Choroid plexus epithelial cell (primary cell): ENCODE measurements around the gene ILRUN.
"Not testable (repeated sequence)": the region's sequence is repeated elsewhere in the genome, so short reads cannot be mapped to it uniquely, and the experiment has no call there.

Source experiments
- DNase-seq: peaks from one replicate; pipeline ENCODE4 v3.0.0-alpha.2; 2010; ENCODE audit warnings: low read depth
- H3K4me3 ChIP-seq: 2 replicates; pipeline ENCODE4 v1.5.1; 2011; ENCODE audit warnings: low read depth, mild to moderate bottlenecking, control low read depth, low read length, moderate library complexity
- CTCF ChIP-seq: conservative IDR thresholded peaks from 2 replicates; pipeline ENCODE4 v1.5.1; 2011; ENCODE audit warnings: low read depth, mild to moderate bottlenecking, control low read depth, inconsistent platforms, low read length, moderate library complexity

The ILRUN gene

DNA sequence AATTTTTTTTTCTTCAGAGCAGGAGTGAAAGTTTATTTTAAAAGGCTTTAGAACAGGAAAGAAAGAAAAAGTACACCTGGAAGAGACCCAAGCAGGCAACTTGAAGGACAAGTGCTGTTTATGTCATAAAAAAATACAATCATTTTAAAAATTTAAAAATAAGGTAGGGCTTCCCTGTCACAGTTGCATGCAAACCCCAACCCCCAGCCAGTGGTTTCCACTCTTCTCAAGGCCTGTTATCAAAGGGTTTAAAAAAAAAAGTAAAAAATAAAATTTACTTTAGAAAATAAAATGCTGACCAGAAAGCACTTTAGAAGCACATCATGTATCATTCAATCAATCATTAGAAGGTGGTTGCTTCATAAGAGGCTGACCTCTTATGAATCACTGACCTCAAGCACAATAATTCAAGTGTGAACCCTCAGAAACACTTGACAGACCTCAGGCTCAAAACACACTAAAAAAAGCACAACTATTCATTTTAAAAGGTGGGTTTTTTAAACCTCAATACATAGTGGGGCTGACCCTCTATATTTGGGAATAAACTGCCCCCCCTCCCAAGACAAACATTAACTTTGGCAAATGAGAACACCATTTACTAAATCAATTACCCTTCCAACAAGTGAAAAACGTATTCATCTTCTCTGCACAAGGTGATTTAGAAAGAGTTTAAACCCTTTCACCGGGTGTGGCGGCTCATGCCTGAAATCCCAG, 15.6 kb downstream of the ILRUN start:
- TF ChIP-seq CTCF, result no peak
- no peak overlapping the region for H3K4me3 ChIP-seq
- peak; percentile 33 for DNase-seq

DNA sequence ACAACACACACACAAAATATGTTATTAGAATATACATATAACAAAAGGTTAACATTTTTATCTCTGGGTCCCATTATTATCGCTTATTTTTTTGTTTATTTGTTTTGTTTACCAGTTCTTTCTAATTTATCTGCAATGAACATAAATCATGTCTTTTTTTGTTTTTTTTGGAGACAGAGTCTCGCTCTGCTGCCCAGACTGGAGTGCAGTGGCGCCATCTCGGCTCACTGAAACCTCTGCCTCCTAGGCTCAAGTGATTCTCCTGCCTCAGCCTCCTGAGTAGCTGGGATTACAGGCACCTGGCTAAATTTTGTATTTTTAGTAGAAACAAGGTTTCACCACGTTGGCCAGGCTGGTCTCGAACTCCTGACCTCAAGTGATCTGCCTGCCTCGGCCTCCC, 16.3 kb downstream of the ILRUN start:
- H3K4me3 ChIP-seq, DNase-seq: not testable (repeated sequence)

DNA sequence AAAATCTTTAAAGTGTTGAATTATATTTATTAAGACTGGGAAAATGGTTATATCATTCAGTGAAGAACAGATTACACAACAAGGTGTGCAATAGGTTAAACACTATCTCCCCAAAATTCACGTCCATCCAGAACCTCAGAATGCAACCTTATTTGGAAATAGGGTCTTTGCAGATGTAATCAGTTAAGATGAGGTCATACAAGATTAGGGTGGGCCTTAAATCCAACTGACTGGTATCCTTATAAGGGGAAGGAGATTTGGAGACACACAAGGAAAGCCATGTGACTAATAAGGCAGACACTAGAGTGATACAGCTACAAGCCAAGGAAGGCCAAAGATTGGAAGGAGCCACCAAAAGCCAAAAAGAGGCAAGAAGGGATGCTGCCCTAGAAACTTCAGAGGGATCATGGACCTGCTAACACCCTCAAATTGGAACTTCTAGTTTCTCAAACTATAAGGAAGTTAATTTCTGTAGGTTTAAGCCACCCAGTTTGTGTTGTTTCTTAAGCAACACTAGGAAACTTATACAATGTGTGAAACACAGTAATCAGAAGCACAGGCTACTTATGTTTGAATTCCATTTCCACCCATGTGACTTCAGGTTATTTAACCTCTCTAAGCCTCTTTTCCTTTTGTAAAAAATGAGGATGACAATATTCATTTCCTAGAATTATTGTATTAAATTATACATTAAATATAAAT, 16.9 kb downstream of the ILRUN start:
- no peak for TF ChIP-seq CTCF
- H3K4me3 ChIP-seq, result no peak overlapping the region
- DNase-seq, result no peak

DNA sequence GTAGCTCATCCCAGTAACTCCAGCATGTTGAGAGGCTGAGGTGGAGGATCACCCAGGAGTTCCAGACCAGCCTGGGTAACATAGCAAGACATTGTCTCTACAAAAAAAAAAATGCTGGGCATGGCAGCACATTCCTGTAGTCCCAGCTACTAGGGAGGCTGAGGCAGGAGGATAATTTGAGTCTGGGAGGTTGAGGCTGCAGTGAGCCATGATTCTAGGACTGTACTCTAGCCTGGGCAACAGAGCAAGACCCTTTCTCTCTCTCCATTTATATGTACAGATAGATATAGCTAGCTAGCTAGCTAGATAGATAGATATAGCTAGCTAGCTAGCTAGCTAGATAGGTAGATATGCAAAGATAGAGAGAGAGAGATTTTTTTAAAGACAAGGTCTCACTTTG, 20.4 kb downstream of the ILRUN start:
- no peak for DNase-seq
- no peak for TF ChIP-seq CTCF
- no peak overlapping the region for H3K4me3 ChIP-seq

GRCh38 chr6:34674930-34675329, 21.6 kb downstream of the ILRUN start:
- H3K4me3 ChIP-seq, DNase-seq: not testable (repeated sequence)

DNA sequence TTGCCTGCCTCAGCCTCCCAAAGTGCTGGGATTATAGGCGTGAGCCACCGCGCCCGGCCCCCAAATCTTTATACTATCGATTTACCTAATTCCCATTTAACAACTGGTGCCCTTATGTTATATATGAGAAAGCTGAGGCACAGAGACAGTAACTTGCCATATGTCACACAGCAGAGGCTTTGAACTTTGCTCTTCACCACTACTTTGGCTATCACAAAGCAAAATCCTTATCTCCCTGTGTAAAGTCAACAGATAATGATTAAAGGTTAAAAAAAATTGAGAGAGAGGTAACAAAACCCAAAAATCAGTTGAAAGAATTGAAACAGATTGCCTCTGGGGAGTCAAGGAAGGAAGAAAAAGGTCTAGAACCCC, 22.3 kb downstream of the ILRUN start:
- TF ChIP-seq CTCF, result no peak
- no peak overlapping the region for H3K4me3 ChIP-seq
- no peak for DNase-seq

DNA sequence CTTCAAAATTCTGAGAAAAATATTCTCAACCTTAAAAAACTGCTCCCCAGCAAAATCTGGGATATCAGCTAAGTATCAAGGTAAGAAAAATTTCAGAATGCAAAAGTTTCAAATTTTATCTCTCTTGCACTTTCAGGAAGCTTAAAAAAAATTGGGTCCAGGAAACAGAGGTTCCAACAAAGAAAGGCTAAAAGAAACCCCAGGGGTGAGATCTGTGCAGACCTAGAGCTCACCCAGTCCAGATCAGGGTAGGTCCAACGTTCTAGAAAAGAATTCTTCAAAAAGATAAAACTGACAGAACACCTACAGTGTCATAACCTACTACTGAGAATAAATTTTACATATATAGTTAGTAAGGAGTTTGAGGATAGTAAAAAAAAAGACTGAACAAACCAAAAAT, 23.5 kb downstream of the ILRUN start:
- no peak overlapping the region for H3K4me3 ChIP-seq
- no peak for DNase-seq
- TF ChIP-seq CTCF, result no peak

- no peak for DNase-seq
- TF ChIP-seq CTCF, result no peak
- H3K4me3 ChIP-seq, result no peak overlapping the region
Measured at GRCh38 chr6:34672657-34673043, 23.9 kb downstream of the ILRUN start.
